AG04450 (cell line): ENCODE measurements around the gene TMTC3. TPM values are rescaled to one million over a fixed set of nuclear protein-coding genes. Genes with fewer than 3 reads are reported as not detected.
"Not testable (repeated sequence)": the region's sequence is repeated elsewhere in the genome, so short reads cannot be mapped to it uniquely, and the experiment has no call there.

ENCODE experiments used
- CTCF ChIA-PET: fragments of 300-600, 350-600 bp; formaldehyde crosslinking; extraction: SDS; loops from one replicate; lab custom pipeline; 2022; ENCODE audit warnings: antibody characterized with exemption, inconsistent platforms; lab: Charles Lee
- POLR2A ChIA-PET: fragments of 350-600 bp; formaldehyde crosslinking; extraction: SDS; loops from one replicate; lab custom pipeline; 2021; ENCODE audit warnings: antibody characterized with exemption, inconsistent platforms; lab: Yijun Ruan, JAX
- DNase-seq: peaks from one replicate; pipeline ENCODE4 v3.0.0-alpha.2; 2011; ENCODE audit warnings: low read depth, low spot score
- H3K27ac ChIP-seq: one replicate; pipeline ENCODE4 v1.5.1; 2012; ENCODE audit warnings: low read depth, low read length, control low read depth
- H3K27me3 ChIP-seq: one replicate; pipeline ENCODE4 v1.6.0; 2012; ENCODE audit warnings: low read length; ENCODE audit not compliant: control insufficient read depth, insufficient read depth
- H3K4me3 ChIP-seq: 2 replicates; pipeline ENCODE4 v1.5.1; 2011; ENCODE audit warnings: mild to moderate bottlenecking, low read depth, low read length, control low read depth
- H3K9me3 ChIP-seq: 2 replicates; pipeline ENCODE4 v1.5.1; 2012; ENCODE audit warnings: low read length; ENCODE audit not compliant: control insufficient read depth, insufficient read depth
- CTCF ChIP-seq: IDR thresholded peaks from 2 replicates; pipeline ENCODE4 v1.5.1; 2011; ENCODE audit warnings: low read depth, low read length, control low read depth, inconsistent platforms
- polyA plus RNA-seq: library from polyadenylated mRNA; depleted of rRNA; stranded (reverse); fragments of >200 nt; gene quantifications from 2 replicates; pipeline ENCODE4 v1.2.3, GENCODE V29; 2011

The TMTC3 gene
- polyA plus RNA-seq, 1 experiment = 29.3 TPM

GRCh38 chr12:88132392-88132791 lies 9.7 kb upstream of the TMTC3 start:
- no peaks in the 10 kb centered on the region for H3K9me3 ChIP-seq
- H3K27me3 ChIP-seq = no peaks in the 10 kb centered on the region
- CTCF ChIA-PET = no interaction called here
- H3K4me3 ChIP-seq = no peak overlapping the region
- no peak for TF ChIP-seq CTCF
- H3K27ac ChIP-seq = no peak overlapping the region
- POLR2A ChIA-PET = no interaction called here
- no peak for DNase-seq

- H3K9me3 ChIP-seq, POLR2A ChIA-PET, DNase-seq, H3K27me3 ChIP-seq, H3K4me3 ChIP-seq, H3K27ac ChIP-seq: not testable (repeated sequence)
- CTCF ChIA-PET = interaction anchor here (0.6 kb wide), 1 partner anchor 31 kb away, joined by 5 read pairs; no protein-coding TSS in a partner anchor
Observed at GRCh38 chr12:88133181-88133580, 8.9 kb upstream of the TMTC3 start.

DNA sequence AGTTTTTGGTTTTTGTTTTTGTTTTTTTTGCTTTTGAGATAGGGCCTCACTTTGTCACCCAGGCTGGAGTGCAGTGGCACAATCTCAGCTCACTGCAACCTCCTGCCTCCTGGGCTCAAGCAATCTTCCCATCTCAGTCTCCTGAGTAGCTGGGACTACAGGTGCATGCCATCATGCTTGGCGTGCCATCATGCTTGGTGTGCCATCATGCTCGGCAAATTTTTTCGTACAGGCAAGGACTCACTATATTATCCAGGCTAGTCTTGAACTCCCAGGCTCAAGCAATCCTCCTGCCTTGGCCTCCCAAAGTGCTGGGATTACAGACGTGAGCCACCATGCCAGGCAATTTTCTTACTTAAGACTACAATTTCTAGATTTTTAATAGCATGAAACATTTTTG lies 2.4 kb upstream of the TMTC3 start:
- H3K4me3 ChIP-seq, CTCF ChIA-PET, H3K27me3 ChIP-seq, H3K9me3 ChIP-seq, H3K27ac ChIP-seq, DNase-seq, POLR2A ChIA-PET: not testable (repeated sequence)

DNA sequence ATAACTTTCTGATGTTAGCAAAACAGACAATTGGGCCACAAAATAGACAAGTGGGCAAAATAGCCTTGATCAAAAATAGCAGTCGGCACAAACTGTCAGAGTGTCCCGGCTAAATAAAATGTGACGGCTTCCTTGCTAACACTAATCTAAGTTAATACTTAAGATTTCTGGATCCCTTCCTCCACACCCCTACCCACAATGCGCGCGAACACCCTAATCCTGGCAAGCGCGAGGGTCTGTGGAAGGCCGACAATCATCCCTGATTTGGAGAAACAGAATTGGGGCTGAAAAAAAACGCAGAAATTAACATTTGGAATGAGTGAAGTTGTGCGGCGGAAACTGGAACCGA lies 708 bp upstream of the TMTC3 start:
- H3K9me3 ChIP-seq = no peaks in the 10 kb centered on the region
- ChIA-PET CTCF (no interaction called here), POLR2A (interaction anchor here (1.0 kb wide), 1 partner anchor 436 kb away, joined by 3 read pairs; no protein-coding TSS in a partner anchor)
- no peaks in the 10 kb centered on the region for H3K27me3 ChIP-seq
- H3K27ac ChIP-seq = peak overlapping the region; percentile 53
- no peak for TF ChIP-seq CTCF
- no peak for DNase-seq
- H3K4me3 ChIP-seq = peak overlapping the region; percentile 93

- H3K27me3 ChIP-seq = no peaks in the 10 kb centered on the region
- no peak for DNase-seq
- H3K4me3 ChIP-seq = peak overlapping the region; percentile 93
- ChIA-PET CTCF (no interaction called here), POLR2A (interaction anchor here (1.0 kb wide), 1 partner anchor 435 kb away, joined by 3 read pairs; no protein-coding TSS in a partner anchor)
- TF ChIP-seq CTCF = no peak
- H3K9me3 ChIP-seq = no peaks in the 10 kb centered on the region
- no peak overlapping the region for H3K27ac ChIP-seq
Observed at GRCh38 chr12:88142610-88142991, 494 bp downstream of the TMTC3 start.

GRCh38 chr12:88144037-88144436 lies 1.9 kb downstream of the TMTC3 start:
- no peak for DNase-seq
- CTCF ChIA-PET = no interaction called here
- H3K27ac ChIP-seq = no peak overlapping the region
- no peaks in the 10 kb centered on the region for H3K27me3 ChIP-seq
- TF ChIP-seq CTCF = no peak
- H3K4me3 ChIP-seq = no peak overlapping the region
- no peaks in the 10 kb centered on the region for H3K9me3 ChIP-seq
- POLR2A ChIA-PET = no interaction called here
